ENCODE measurements around the gene C4orf51. TPM values are rescaled to one million over a fixed set of nuclear protein-coding genes. Genes with fewer than 3 reads are reported as not detected.
"Not testable (repeated sequence)": the region's sequence is repeated elsewhere in the genome, so short reads cannot be mapped to it uniquely, and the experiment has no call there.

The C4orf51 gene
- total and polyA plus RNA-seq, 9 donors = not detected

DNA sequence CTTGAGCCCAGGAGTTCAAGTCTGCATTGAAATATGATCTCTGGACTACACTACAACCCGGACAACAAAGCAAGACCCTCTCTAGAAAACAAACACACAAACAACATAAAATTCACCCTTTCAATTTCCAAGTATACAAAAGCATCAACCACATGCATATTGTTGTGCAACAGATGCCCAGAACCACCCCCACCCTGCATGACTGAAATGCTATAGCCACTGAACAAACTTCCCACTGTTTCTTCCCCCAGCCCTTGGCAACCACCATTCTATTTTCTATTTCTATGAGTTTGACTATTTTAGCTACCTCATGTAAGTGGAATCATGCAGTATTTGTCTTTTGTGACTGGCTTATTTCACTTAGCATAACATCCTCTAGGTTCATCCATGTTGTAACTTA, 14.2 kb upstream of the C4orf51 start:
- Histone ChIP-seq H3K9me3 (replicated peaks; ENCODE audit: control insufficient read depth, low read depth, low read length) (no peaks in the 10 kb centered on the region), H3K27ac (ENCODE audit: low read length) (no peak overlapping the region), H3K27me3 (ENCODE audit: control insufficient read depth, insufficient read depth, low read length) (no peaks in the 10 kb centered on the region), H3K4me1 (ENCODE audit: control insufficient read depth, insufficient read depth, low read length) (no peaks in the 10 kb centered on the region), H3K36me3 (ENCODE audit: control insufficient read depth, insufficient read depth, low read length) (no peaks in the 10 kb centered on the region), H3K4me3 (ENCODE audit: low read length) (no peak overlapping the region)
- DNase-seq = no peak
- WGBS (ENCODE audit: insufficient coverage) = 83% methylated on average over 1 of the region's 1 CpG

DNA sequence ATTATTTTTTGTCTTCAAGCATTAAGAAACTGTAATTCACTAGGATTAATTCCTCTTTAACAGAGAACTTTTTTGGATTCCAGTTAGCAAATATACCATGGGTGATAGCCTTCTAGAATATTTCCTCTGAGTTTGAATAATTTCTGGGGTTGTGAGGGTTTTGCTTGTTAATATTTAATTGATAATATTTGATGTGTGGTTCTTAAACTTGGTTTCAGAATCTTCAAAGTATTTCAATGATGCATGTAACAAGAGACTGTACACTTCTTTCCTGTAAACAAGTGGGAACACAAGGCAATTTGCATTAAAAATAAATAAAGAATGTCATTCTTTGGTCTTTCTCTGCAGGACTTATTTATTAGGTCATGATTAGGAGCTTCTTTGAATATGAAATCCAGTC, 9.5 kb upstream of the C4orf51 start:
- no peak overlapping the region for H3K4me3 ChIP-seq (ENCODE audit: low read length)
- H3K9me3 ChIP-seq (replicated peaks; ENCODE audit: control insufficient read depth, low read depth, low read length) = no peaks in the 10 kb centered on the region
- no peaks in the 10 kb centered on the region for H3K36me3 ChIP-seq (ENCODE audit: control insufficient read depth, insufficient read depth, low read length)
- no peaks in the 10 kb centered on the region for H3K27me3 ChIP-seq (ENCODE audit: control insufficient read depth, insufficient read depth, low read length)
- no peak overlapping the region for H3K27ac ChIP-seq (ENCODE audit: low read length)
- H3K4me1 ChIP-seq (ENCODE audit: control insufficient read depth, insufficient read depth, low read length) = no peaks in the 10 kb centered on the region
- no peak for DNase-seq

DNA sequence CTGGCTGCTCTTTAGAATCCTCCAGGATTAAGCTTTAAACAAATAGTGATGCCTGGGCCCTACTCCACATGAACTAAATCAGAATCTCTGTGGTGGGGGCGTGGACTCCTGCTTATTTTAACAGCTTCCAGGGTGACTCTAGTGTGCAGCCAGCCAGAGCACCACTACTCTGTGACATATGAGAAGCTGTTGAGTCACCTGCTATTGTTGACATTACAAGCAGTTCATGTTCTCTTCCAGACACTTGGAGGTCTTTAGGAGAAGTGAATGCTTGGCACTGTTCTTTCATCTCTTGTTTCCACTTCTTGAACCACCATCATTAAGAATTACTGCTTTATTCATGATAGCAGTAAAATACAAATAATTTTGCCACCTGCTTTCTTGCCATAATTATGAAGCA, 426 bp upstream of the C4orf51 start:
- peak overlapping the region; percentile 71 for H3K27ac ChIP-seq (ENCODE audit: low read length)
- DNase-seq = peak; percentile 80
- peaks cover 4% of the 10 kb centered on the region for H3K4me1 ChIP-seq (ENCODE audit: control insufficient read depth, insufficient read depth, low read length)
- no peak overlapping the region for H3K4me3 ChIP-seq (ENCODE audit: low read length)
- H3K9me3 ChIP-seq (replicated peaks; ENCODE audit: control insufficient read depth, low read depth, low read length) = no peaks in the 10 kb centered on the region
- H3K27me3 ChIP-seq (ENCODE audit: control insufficient read depth, insufficient read depth, low read length) = no peaks in the 10 kb centered on the region
- WGBS (ENCODE audit: insufficient coverage) = no CpG with 5 or more reads among the region's 1 CpG
- no peaks in the 10 kb centered on the region for H3K36me3 ChIP-seq (ENCODE audit: control insufficient read depth, insufficient read depth, low read length)

DNA sequence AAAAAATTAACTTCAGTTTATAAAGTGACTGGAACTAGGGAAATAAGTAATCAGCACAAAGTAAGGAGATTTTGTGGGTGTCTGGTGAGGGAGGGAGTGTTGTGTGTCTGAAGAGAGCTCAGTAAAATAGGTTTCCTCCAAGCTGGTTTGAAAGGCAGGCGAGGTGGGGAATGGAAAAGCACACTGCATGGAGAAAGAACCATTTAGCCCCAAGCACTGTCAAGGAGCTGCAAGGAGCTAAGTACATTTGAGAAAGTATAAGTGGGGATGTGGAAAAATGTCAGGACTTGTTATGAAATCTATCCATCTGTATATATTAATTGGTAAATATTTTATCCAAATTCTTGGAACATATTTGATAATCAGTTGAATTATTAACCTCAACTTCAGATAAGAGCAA, 956 bp downstream of the C4orf51 start:
- peaks cover 4% of the 10 kb centered on the region for H3K4me1 ChIP-seq (ENCODE audit: control insufficient read depth, insufficient read depth, low read length)
- H3K27me3 ChIP-seq (ENCODE audit: control insufficient read depth, insufficient read depth, low read length) = no peaks in the 10 kb centered on the region
- H3K9me3 ChIP-seq (replicated peaks; ENCODE audit: control insufficient read depth, low read depth, low read length) = no peaks in the 10 kb centered on the region
- peak overlapping the region; percentile 71 for H3K27ac ChIP-seq (ENCODE audit: low read length)
- 89% methylated on average over 1 of the region's 1 CpG for WGBS (ENCODE audit: insufficient coverage)
- no peak for DNase-seq
- no peak overlapping the region for H3K4me3 ChIP-seq (ENCODE audit: low read length)
- no peaks in the 10 kb centered on the region for H3K36me3 ChIP-seq (ENCODE audit: control insufficient read depth, insufficient read depth, low read length)

DNA sequence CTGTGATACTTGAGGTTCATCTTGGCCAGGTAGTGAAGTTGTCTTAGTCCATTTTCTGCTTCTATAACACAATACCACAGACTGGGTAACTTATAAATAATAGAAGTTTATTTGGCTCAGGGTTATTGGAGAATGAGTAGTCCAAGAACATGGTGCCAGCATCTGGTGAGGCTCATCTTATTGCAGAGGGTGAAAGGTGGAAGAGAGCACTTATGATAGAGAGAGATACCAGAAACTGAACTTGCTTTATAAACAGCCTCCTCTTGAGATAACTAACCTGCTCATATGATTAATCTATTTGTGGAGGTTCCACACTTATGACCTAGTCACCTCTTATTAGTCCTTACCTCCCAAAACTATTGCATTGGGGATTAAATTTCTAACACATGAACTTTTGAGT, 1.6 kb downstream of the C4orf51 start:
- H3K4me3 ChIP-seq (ENCODE audit: low read length) = no peak overlapping the region
- H3K36me3 ChIP-seq (ENCODE audit: control insufficient read depth, insufficient read depth, low read length) = no peaks in the 10 kb centered on the region
- no peaks in the 10 kb centered on the region for H3K9me3 ChIP-seq (replicated peaks; ENCODE audit: control insufficient read depth, low read depth, low read length)
- no peaks in the 10 kb centered on the region for H3K27me3 ChIP-seq (ENCODE audit: control insufficient read depth, insufficient read depth, low read length)
- no peak overlapping the region for H3K27ac ChIP-seq (ENCODE audit: low read length)
- H3K4me1 ChIP-seq (ENCODE audit: control insufficient read depth, insufficient read depth, low read length) = peaks cover 4% of the 10 kb centered on the region
- DNase-seq = no peak

DNA sequence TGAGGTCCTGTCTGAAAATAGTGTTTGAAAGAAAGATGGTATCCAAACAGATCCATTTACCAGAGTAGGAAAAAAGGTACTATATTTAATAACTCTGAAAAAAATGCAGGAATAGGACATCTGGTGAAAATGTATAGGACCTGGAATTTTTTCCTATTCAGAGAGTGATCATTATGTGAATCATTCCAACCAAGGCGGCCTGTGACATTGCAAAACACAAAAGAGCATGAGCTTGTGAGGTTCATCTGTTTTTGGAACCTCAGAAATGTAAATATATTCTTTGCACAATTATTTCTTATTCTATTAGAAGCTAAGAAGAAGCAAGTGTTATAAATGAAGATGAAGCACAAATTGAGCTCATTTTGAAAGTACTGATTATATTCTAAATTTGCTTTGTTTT, 2.0 kb downstream of the C4orf51 start:
- DNase-seq = no peak
- Histone ChIP-seq H3K4me3 (ENCODE audit: low read length) (no peak overlapping the region), H3K36me3 (ENCODE audit: control insufficient read depth, insufficient read depth, low read length) (no peaks in the 10 kb centered on the region), H3K27me3 (ENCODE audit: control insufficient read depth, insufficient read depth, low read length) (no peaks in the 10 kb centered on the region), H3K9me3 (replicated peaks; ENCODE audit: control insufficient read depth, low read depth, low read length) (no peaks in the 10 kb centered on the region), H3K4me1 (ENCODE audit: control insufficient read depth, insufficient read depth, low read length) (peaks cover 4% of the 10 kb centered on the region), H3K27ac (ENCODE audit: low read length) (no peak overlapping the region)
- no CpG with 5 or more reads among the region's 1 CpG for WGBS (ENCODE audit: insufficient coverage)

DNA sequence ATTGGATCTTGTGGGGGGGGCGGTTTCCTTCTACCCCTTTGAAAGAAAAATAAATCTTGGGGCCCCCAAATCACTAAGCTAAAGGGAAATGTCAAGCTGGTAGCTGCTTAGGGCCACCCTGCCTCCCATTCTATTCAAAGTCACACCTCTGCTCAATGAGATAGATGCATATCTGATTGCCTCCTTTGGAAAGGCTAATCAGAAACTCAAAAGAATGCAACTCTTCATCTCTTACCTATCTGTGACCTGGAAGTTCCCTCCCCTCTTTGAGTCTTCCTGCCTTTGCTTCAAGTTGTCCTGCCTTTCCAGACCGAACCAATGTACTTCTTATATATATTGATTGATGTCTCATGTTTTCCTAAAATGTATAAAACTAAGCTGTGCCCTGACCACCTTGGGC, 7.0 kb downstream of the C4orf51 start:
- H3K4me3 ChIP-seq (ENCODE audit: low read length) = no peak overlapping the region
- DNase-seq = no peak
- no peak overlapping the region for H3K27ac ChIP-seq (ENCODE audit: low read length)
- no peaks in the 10 kb centered on the region for H3K27me3 ChIP-seq (ENCODE audit: control insufficient read depth, insufficient read depth, low read length)
- no peaks in the 10 kb centered on the region for H3K36me3 ChIP-seq (ENCODE audit: control insufficient read depth, insufficient read depth, low read length)
- no peaks in the 10 kb centered on the region for H3K9me3 ChIP-seq (replicated peaks; ENCODE audit: control insufficient read depth, low read depth, low read length)
- WGBS (ENCODE audit: insufficient coverage) = no CpG with 5 or more reads among the region's 2 CpGs
- H3K4me1 ChIP-seq (ENCODE audit: control insufficient read depth, insufficient read depth, low read length) = no peaks in the 10 kb centered on the region

DNA sequence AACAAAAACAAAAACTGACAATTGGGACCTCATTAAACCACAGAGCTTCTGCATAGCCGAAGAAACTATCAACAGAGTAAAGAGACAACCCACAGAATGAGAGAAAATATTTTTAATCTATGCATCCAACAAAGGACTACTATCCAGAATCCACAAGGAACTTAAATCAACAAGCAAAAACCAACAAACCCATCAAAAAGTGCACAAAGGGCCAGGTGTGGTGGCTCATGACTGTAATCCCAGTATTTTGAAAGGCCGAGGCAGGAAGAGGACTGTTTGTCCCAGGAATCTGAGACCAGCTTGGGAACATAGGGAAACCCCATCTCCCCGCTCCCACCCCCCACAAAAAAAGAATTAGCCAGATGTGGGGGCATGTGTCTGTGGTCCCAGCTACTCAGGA, 10.7 kb downstream of the C4orf51 start:
- no peaks in the 10 kb centered on the region for H3K4me1 ChIP-seq (ENCODE audit: control insufficient read depth, insufficient read depth, low read length)
- no CpG with 5 or more reads among the region's 3 CpGs for WGBS (ENCODE audit: insufficient coverage)
- H3K36me3 ChIP-seq (ENCODE audit: control insufficient read depth, insufficient read depth, low read length) = no peaks in the 10 kb centered on the region
- H3K27me3 ChIP-seq (ENCODE audit: control insufficient read depth, insufficient read depth, low read length) = no peaks in the 10 kb centered on the region
- no peak overlapping the region for H3K27ac ChIP-seq (ENCODE audit: low read length)
- H3K4me3 ChIP-seq (ENCODE audit: low read length) = no peak overlapping the region
- no peaks in the 10 kb centered on the region for H3K9me3 ChIP-seq (replicated peaks; ENCODE audit: control insufficient read depth, low read depth, low read length)
- no peak for DNase-seq

DNA sequence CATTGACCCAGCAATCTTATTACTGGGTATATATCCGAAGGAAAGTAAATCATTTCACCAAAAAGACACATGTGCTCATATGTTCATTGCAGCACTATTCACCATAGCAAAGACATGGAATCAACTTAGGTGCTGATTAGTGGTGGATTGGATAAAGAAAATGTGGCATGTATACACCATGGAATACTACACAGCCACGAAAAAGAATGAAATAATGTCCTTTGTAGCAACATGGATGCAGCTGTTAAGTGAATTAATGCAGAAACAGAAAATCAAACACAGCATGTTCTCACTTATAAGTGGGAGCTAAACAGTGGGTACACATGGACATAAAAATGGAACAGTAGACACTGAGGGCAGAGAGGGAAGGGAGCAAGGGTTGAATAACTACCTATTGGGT, 11.5 kb downstream of the C4orf51 start:
- not testable (repeated sequence) for DNase-seq; H3K27me3 ChIP-seq (ENCODE audit: control insufficient read depth, insufficient read depth, low read length); H3K36me3 ChIP-seq (ENCODE audit: control insufficient read depth, insufficient read depth, low read length); H3K9me3 ChIP-seq (replicated peaks; ENCODE audit: control insufficient read depth, low read depth, low read length); H3K4me1 ChIP-seq (ENCODE audit: control insufficient read depth, insufficient read depth, low read length); H3K4me3 ChIP-seq (ENCODE audit: low read length); H3K27ac ChIP-seq (ENCODE audit: low read length)
- WGBS (ENCODE audit: insufficient coverage) = no CpG with 5 or more reads among the region's 2 CpGs

DNA sequence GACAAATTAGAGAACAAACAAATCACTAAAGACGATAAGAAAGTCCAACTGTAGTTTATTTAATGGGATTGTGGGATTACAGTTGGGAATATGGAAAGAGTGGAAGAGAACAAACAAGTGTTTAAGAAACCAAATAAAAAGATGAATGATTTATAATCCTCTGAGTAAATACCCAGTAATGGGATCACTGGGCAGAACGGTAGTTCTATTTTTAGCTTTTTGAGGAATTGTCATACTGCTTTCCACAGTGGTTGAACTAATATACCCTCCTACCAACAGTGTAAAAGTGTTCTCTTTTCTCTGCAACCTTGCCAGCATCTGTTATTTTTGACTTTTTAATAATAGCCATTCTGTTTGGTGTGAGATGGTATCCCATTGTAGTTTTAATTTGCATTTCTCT, 15.0 kb downstream of the C4orf51 start:
- H3K4me1 ChIP-seq (ENCODE audit: control insufficient read depth, insufficient read depth, low read length) = no peaks in the 10 kb centered on the region
- H3K9me3 ChIP-seq (replicated peaks; ENCODE audit: control insufficient read depth, low read depth, low read length) = no peaks in the 10 kb centered on the region
- DNase-seq = no peak
- H3K27me3 ChIP-seq (ENCODE audit: control insufficient read depth, insufficient read depth, low read length) = no peaks in the 10 kb centered on the region
- no peaks in the 10 kb centered on the region for H3K36me3 ChIP-seq (ENCODE audit: control insufficient read depth, insufficient read depth, low read length)
- no peak overlapping the region for H3K4me3 ChIP-seq (ENCODE audit: low read length)
- H3K27ac ChIP-seq (ENCODE audit: low read length) = no peak overlapping the region
- WGBS (ENCODE audit: insufficient coverage) = no CpG with 5 or more reads among the region's 2 CpGs

DNA sequence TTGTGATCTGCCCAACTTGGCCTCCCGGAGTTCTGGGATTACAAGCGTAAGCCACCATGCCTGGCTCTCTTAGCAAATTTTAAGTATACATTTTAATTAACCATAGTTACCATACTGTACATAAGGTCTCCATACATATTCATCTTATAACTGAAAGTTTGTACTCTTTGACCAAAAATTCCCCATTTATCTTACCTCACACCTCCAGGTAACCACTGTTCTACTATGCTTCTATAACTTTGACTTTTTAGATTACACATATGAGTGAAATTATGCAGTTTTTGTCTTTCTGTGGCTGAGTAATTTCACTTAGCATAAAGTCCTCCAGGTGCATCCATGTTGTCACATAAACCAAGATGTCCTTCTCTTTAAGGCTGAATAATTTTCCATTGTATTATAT, 17.4 kb downstream of the C4orf51 start:
- H3K27me3 ChIP-seq (ENCODE audit: control insufficient read depth, insufficient read depth, low read length) = no peaks in the 10 kb centered on the region
- H3K4me3 ChIP-seq (ENCODE audit: low read length) = no peak overlapping the region
- H3K36me3 ChIP-seq (ENCODE audit: control insufficient read depth, insufficient read depth, low read length) = no peaks in the 10 kb centered on the region
- H3K27ac ChIP-seq (ENCODE audit: low read length) = no peak overlapping the region
- no CpG with 5 or more reads among the region's 2 CpGs for WGBS (ENCODE audit: insufficient coverage)
- H3K9me3 ChIP-seq (replicated peaks; ENCODE audit: control insufficient read depth, low read depth, low read length) = no peaks in the 10 kb centered on the region
- no peak for DNase-seq
- no peaks in the 10 kb centered on the region for H3K4me1 ChIP-seq (ENCODE audit: control insufficient read depth, insufficient read depth, low read length)

Measured in muscle of leg (tissue), 11 donors.